Measurements from ENCODE around the gene ARPP19.
"Not testable (repeated sequence)": the region's sequence is repeated elsewhere in the genome, so short reads cannot be mapped to it uniquely, and the experiment has no call there.

Gene ARPP19

GRCh38 chr15:52568601-52569585 is at the start of gene ARPP19:
Gene ARPP19 (minus strand): TSS chr15:52569030. CDS start chr15:52568892, 138 bp downstream.
- DNase-seq: peak; percentile 98

DNA sequence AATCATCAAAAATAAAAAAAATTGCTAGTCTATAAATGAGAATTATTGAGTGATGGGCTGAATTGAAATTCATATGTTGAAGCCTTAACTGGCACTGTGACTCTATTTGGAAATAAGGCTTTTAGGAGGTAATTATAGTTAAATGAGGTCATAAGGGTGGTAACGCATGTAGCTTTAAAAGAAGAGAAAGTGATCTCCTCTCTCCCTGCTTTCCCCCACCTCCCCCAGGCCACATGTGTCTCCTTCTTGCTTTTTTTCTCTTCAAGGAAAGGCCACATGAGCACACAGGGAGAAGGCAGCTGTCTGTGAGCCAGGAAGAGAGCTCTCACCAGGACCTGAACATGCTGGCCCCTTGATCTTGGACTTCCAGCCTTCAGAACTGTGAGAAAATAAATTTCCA is 48.2 kb upstream of the ARPP19 start:
- no peak for DNase-seq

DNA sequence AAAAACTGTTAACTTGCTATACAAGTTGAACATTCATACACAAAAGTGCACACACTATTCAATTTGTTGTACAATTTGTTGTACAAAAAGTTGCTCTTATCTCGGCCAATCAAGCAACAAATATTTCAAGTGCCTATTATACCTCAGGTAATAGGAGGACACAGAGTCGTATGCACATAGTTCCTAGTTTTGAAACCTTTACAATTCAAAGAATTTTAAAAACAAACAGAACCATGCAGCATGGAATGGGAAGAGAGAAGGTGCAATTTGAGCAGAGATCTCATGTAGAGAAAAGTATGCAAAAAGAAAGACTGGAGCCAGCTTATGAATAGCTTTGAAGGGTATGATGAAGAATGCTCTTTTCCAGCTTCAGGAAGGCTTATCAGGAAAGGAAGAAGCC is 46.5 kb upstream of the ARPP19 start:
- DNase-seq: no peak

DNA sequence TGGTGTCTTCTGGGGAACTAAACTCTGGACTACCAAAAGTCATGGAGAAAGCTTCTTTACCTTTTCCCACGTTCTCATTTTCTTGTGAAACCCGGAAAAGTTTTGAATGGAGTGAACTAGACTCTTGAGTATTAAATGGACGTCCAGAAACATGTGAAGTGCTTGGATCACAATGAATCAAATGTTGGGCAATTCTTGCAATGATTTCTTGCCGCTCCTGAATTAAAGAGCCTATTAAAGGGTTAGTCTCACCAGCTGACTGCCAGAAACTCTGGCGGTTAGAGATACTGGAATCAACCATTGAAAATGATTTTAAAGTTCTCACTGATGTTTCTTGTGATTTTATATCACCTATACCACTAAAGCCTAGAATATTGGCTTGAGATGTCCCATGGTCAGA is 40.8 kb upstream of the ARPP19 start:
- DNase-seq: no peak

- DNase-seq: peak; percentile 8
Observed at GRCh38 chr15:52584414-52584813, 15.6 kb upstream of the ARPP19 start.

- no peak for DNase-seq
Observed at GRCh38 chr15:52579852-52580251, 11.0 kb upstream of the ARPP19 start.

DNA sequence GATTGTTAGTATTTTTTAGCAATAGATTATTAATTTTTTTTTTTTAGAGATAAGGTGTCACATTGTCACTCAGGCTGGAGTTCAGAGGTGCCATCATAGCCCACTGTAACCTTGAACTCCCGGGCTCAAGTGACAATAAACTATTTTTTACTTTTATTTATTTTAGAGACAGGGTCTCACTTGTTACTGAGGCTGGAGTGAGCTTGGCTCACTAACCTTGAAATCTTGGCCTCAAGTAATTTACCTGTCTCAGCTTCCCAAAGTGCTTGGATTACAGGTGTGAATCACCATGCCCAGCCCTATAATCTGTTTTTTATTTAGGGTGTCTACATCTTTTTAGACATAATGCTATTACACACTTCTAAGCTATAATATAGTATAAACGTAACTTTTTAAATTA is 7.9 kb upstream of the ARPP19 start:
- DNase-seq: no peak

DNA sequence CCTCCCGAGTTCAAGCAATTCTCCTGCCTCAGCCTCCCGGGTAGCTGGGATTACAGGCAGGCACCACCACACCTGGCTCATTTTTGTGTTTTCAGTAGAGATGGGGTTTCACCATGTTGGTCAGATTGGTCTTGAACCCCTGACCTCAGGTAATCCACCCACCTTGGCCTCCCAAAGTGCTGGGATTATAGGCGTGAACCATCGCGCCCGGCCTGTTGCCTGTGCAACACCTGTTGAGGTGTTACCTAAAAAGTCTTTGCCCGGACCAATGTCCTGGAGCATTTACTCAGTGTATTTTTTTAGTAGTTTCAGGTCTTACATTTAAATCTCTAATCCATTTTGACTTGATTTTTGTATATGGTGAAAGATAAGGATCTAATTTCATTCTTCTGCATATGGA is 6.7 kb upstream of the ARPP19 start:
- not testable (repeated sequence) for DNase-seq

DNA sequence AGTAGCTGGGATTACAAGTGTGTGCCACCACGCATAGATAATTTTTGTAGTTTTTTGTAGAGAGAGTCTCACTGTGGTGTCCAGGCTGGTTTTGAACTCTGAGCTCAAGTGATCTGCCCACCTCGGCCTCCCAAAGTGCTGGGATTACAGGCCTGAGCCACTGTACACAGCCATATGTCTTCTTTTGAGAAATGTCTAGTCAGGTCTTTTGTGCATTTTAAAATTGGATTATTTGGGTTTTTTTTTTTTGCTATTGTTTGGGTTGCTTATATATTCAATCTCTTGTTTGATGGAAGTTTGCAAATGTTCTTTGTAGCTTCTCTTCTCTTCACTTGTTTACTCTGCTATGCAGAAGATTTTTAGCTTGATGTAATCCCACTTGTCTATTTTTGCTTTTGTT is 6.2 kb upstream of the ARPP19 start:
- no peak for DNase-seq

DNA sequence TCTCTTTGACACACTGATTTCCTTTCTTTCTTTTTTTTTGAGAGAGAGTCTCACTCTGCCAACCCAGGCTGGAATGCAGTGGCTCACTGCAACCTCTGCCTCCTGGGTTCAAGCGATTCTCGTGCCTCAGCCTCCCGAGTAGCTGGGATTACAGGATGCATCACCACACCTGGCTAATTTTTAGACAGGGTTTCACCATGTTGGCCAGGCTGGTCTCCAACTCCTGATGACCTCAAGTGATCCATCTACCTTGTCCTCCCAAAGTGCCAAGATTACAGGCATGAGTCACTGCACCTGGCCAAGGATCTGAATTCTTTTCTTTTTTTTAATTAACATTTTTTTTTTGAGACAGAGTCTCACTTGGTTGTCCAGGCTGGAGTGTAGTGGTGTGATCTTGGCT is 5.8 kb upstream of the ARPP19 start:
- not testable (repeated sequence) for DNase-seq

DNA sequence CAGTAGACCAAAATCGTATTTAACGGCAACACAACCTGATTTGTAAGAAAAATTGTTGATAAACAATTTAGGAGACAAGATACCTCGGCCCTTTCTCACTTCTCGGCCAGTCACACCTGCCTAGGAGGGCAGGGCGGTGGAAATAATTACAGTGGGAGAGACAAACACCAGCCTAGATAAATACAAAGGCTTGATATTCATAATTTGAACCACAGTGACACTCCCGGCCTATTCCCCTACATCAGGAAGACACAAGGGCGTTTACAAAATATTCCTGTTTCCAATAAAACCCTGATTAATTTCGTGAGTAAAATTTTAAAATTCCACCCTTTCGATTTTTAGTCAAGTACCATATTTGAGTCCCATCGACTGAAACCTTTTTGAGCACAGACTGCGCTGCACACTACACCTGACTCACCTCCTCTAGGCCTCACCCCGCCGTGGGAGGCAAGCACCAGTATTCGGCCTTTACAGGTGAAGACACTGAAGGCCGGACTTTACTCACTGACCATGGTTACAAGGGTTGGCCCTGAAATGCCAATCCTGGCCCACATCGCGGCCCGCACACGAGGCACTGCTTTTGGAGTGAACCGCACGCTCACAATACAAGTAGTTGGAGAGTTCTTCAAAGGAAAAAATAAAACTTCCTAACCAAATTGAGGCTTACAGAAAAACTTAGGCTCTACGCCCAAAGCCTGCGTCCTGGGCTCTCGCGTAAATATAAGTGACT is 794 bp downstream of the ARPP19 start:
- DNase-seq: peak; percentile 44

- DNase-seq: no peak
Observed at GRCh38 chr15:52566889-52567288, 1.9 kb downstream of the ARPP19 start.

- not testable (repeated sequence) for DNase-seq
Observed at GRCh38 chr15:52565417-52566358, 3.1 kb downstream of the ARPP19 start.

GRCh38 chr15:52563501-52564060 is 5.2 kb downstream of the ARPP19 start:
- no peak for DNase-seq

- DNase-seq: no peak
Observed at GRCh38 chr15:52559575-52559974, 9.3 kb downstream of the ARPP19 start.

- no peak for DNase-seq
Observed at GRCh38 chr15:52559022-52559421, 9.8 kb downstream of the ARPP19 start.

GRCh38 chr15:52558196-52558595 is 10.6 kb downstream of the ARPP19 start:
- DNase-seq: no peak

GRCh38 chr15:52557274-52557641 is 11.6 kb downstream of the ARPP19 start:
- no peak for DNase-seq

DNA sequence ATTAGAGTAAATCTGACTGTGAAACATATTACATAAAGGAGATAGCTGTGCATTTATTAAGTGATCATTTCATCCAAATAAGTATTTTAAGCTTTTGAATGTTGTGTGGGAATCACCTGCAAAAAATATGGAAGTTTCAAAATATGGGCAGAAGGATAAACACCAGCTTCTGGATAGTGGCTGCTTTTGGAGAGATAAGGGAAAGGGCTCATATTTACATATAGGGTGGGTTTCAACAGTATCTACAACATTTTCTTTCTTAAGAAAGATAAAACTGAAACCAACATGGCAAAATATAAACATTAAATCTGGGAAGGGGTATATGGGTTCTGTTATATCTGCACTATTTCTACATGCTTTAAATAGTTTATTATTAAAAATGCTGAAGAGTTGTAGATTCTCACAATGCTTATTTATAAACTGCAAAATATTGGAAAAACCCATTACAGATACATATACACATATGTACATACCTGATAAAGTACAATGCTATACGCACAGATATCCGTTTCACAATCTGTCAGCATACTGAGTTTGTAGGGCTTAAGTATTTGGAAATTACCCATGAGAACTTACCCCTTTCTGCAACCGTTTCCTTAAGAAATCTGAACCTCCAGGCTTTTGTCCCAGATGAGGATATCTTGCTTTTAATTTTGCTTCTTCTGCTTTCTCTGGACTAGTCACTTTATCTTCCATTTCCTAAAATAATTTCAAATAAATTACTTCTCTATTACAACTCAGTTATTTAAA is 12.1 kb downstream of the ARPP19 start:
- no peak for DNase-seq

DNA sequence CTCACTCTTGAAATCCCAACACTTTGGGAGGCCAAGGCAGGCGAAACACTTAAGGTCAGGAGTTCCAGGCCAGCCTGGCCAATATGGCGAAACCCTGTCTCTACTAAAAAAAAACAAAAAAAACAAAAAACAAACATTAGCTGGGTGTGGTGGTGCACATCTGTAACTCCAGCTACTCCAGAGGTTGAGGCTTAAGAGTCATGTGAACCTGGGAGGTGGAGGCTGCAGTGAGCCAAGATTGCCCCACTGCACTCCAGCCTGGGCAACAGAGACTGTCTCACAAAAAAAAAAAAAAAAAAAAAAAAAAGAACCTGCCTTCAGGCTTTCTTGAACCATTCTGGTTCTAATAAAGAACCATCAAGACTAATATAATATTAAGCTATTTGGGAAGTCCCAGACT is 16.5 kb downstream of the ARPP19 start:
- no peak for DNase-seq

DNA sequence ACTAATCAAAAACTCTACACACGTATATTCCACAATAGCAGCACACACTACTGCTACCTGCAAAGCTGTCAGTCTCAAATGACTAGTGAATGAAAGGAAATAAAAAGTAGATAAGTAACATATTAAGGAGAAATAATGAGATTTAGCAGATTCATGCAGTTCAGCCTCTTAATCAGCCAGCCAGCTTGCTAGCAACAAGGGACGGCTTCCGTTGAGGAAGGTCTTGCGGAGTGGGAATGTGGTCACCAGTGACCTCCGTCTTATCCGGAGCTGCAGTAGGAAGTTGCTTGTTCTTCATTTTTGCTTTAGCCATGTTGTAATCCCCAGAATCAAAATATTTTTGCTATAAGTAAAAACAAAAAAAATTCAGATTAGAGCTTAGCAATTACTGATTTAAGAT is 17.1 kb downstream of the ARPP19 start:
- no peak for DNase-seq

DNA sequence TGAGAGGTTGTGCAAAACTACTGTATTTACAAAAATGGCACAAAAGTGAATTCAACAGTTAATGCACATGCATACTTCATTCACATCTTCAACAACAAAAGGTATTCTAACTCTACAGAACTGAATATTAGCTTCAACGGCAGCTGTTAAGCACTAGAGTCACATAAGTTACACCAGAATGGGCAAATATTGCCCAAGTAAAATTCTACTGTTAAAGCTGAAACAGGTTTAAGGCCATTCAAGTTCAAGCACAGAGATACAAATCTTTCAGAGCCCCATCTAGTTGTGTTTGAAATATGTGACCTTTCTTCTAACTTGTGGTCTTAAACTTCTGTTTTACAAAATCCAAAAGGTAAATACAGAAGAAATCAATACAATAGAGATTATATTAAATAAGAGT is 17.6 kb downstream of the ARPP19 start:
- not testable (repeated sequence) for DNase-seq
